ENCODE results near the gene STAG2.

Gene STAG2

GRCh38 chrX:123965712-123966111 is 4.2 kb downstream of the STAG2 start:
- Histone ChIP-seq H3K4me1 (ENCODE audit: control insufficient read depth in 1 of 2, insufficient read depth in 1 of 2, low read depth in 1 of 2, low read length in 1 of 2) (peaks cover 24 to 44% of the 10 kb centered on the region in 2 experiments), H3K4me3 (ENCODE audit: low read depth in 1 of 2, low read length in 1 of 2) (peak overlapping the region in 1 of 2 experiments; percentile 69), H3K36me3 (no peaks in the 10 kb centered on the region), H3K27me3 (no peaks in the 10 kb centered on the region), H3K9me3 (no peaks in the 10 kb centered on the region), H3K27ac (peak overlapping the region; percentile 97)
- TF ChIP-seq CTCF (IDR thresholded peaks at IDR 0.05) = no peak

- no peaks in the 10 kb centered on the region for H3K9me3 ChIP-seq
- H3K27ac ChIP-seq = no peak overlapping the region
- peaks cover 31 to 53% of the 10 kb centered on the region in 2 experiments for H3K4me1 ChIP-seq (ENCODE audit: control insufficient read depth in 1 of 2, insufficient read depth in 1 of 2, low read depth in 1 of 2, low read length in 1 of 2)
- H3K27me3 ChIP-seq = no peaks in the 10 kb centered on the region
- H3K4me3 ChIP-seq (ENCODE audit: low read depth in 1 of 2, low read length in 1 of 2) = no peak overlapping the region
- H3K36me3 ChIP-seq = no peaks in the 10 kb centered on the region
- TF ChIP-seq CTCF (IDR thresholded peaks at IDR 0.05) = no peak
Observed at GRCh38 chrX:123967497-123967896, 6.0 kb downstream of the STAG2 start.

- no peaks in the 10 kb centered on the region for H3K36me3 ChIP-seq
- H3K27ac ChIP-seq = no peak overlapping the region
- peaks cover 31 to 52% of the 10 kb centered on the region in 2 experiments for H3K4me1 ChIP-seq (ENCODE audit: control insufficient read depth in 1 of 2, insufficient read depth in 1 of 2, low read depth in 1 of 2, low read length in 1 of 2)
- H3K27me3 ChIP-seq = no peaks in the 10 kb centered on the region
- no peaks in the 10 kb centered on the region for H3K9me3 ChIP-seq
- TF ChIP-seq CTCF (IDR thresholded peaks at IDR 0.05) = no peak
- H3K4me3 ChIP-seq (ENCODE audit: low read depth in 1 of 2, low read length in 1 of 2) = no peak overlapping the region
Observed at GRCh38 chrX:123968383-123969050, 7.0 kb downstream of the STAG2 start.

GRCh38 chrX:123971982-123972381 is 10.5 kb downstream of the STAG2 start:
- Histone ChIP-seq H3K36me3 (no peaks in the 10 kb centered on the region), H3K9me3 (no peaks in the 10 kb centered on the region), H3K4me1 (ENCODE audit: control insufficient read depth in 1 of 2, insufficient read depth in 1 of 2, low read depth in 1 of 2, low read length in 1 of 2) (peaks cover 38 to 43% of the 10 kb centered on the region in 2 experiments), H3K27ac (peak overlapping the region; percentile 50), H3K27me3 (no peaks in the 10 kb centered on the region), H3K4me3 (ENCODE audit: low read depth in 1 of 2, low read length in 1 of 2) (no peak overlapping the region)
- no peak for TF ChIP-seq CTCF (IDR thresholded peaks at IDR 0.05)

GRCh38 chrX:123973921-123974320 is 12.4 kb downstream of the STAG2 start:
- no peaks in the 10 kb centered on the region for H3K9me3 ChIP-seq
- peaks cover 33% of the 10 kb centered on the region in 2 experiments for H3K4me1 ChIP-seq (ENCODE audit: control insufficient read depth in 1 of 2, insufficient read depth in 1 of 2, low read depth in 1 of 2, low read length in 1 of 2)
- peak overlapping the region; percentile 29 for H3K27ac ChIP-seq
- no peak overlapping the region for H3K4me3 ChIP-seq (ENCODE audit: low read depth in 1 of 2, low read length in 1 of 2)
- no peaks in the 10 kb centered on the region for H3K27me3 ChIP-seq
- no peaks in the 10 kb centered on the region for H3K36me3 ChIP-seq
- no peak for TF ChIP-seq CTCF (IDR thresholded peaks at IDR 0.05)

Data from neutrophil (primary cell).